ENCODE data around the gene TUT1.

DNA sequence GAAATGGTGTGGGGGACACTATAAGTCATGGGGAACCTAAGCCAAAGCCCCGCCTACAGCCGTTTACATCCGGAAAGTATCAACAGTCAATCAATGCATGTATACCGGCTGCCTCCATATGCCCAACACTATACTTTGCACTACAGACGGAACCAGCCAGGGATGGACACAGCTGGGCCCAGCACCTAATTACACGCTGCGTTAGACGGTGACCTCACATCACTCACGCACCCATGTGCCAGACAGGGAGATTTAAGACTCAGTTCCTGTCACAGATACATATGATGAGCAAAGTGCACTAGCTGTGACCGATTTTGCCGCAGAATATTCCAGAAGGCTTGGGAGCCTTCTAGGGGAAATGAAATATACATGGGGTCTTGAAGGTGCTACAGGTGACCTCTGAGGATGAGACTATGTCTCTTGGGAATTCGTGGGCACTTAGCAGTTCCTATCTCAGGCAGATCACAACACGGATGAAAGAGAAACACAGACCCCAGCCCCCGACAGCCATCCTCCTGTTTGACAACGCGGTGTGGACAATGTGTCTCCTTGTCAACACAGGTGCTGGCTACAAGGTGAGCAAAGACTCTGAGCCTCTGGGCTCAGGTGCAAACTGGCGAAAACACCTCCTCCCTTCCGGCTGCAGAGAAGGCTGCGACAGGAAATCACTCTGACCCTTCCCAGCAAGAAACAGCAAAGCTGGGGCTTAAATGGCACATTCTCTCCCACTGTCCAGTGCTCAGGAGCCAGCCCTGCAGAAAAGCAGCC lies 52.7 kb downstream of the TUT1 start:
- TF ChIP-seq, protein P1, sequence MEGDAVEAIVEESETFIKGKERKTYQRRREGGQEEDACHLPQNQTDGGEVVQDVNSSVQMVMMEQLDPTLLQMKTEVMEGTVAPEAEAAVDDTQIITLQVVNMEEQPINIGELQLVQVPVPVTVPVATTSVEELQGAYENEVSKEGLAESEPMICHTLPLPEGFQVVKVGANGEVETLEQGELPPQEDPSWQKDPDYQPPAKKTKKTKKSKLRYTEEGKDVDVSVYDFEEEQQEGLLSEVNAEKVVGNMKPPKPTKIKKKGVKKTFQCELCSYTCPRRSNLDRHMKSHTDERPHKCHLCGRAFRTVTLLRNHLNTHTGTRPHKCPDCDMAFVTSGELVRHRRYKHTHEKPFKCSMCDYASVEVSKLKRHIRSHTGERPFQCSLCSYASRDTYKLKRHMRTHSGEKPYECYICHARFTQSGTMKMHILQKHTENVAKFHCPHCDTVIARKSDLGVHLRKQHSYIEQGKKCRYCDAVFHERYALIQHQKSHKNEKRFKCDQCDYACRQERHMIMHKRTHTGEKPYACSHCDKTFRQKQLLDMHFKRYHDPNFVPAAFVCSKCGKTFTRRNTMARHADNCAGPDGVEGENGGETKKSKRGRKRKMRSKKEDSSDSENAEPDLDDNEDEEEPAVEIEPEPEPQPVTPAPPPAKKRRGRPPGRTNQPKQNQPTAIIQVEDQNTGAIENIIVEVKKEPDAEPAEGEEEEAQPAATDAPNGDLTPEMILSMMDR (conservative IDR thresholded peaks at IDR 0.05): no peak
- TF ChIP-seq ZFX (IDR thresholded peaks at IDR 0.05): no peak
